ENCODE data around the gene RCN1. TPM values are rescaled to one million over a fixed set of nuclear protein-coding genes. Genes with fewer than 3 reads are reported as not detected.
A peak's percentile ranks its signal among the peaks of the same experiment; 100 is the strongest.
"Not testable (repeated sequence)": the region's sequence is repeated elsewhere in the genome, so short reads cannot be mapped to it uniquely, and the experiment has no call there.

RCN1 gene
- total RNA-seq, result 10 to 100 TPM; 47.9 to 48.3 TPM
- long read RNA-seq, transcript RCN1-201 (6 exons, 2,572 nt), result major isoform, 95 of 99 reads
- long read RNA-seq, partial matches to known transcripts, result 0 of 99 reads
- long read RNA-seq, other reads (novel, unspliced or antisense), result 3 of 99 reads

DNA sequence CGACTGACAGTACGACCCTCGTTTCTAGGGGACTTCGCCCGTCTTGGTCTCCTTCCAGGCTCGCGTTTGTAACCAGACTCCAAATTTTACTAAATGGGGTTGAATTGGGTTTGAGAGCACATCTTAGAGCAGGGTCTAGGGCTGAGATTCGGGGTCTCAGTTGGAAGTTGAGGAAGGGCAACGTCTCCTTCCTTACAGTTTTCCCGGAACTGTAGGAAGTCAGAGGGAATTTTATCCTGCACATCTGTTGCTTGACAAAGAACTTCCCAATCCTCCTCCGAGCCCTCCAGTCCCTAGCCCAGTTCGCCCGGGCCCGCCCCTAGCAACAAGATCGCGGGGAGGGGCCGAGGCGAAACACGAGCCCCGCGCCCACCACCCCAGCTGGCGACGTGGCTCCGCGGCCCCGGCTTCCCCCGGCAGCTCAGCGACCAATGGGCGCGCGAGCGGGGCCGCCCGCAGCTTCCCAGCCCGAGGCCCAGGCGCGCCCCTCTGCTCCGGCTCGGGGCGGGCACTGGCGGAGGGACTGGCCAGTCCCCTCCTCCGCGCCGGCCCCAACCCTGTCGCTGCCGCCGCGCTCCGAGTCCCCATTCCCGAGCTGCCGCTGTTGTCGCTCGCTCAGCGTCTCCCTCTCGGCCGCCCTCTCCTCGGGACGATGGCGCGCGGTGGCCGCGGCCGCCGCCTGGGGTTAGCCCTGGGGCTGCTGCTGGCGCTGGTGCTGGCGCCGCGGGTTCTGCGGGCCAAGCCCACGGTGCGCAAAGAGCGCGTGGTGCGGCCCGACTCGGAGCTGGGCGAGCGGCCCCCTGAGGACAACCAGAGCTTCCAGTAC is at the start of gene RCN1:
Gene RCN1, plus strand, starts transcription at position 530 of the 826 bp plus-strand sequence. Its CDS starts 123 bp downstream, at position 653.
- peak; percentile 91 to 94 for ATAC-seq
- intact Hi-C loops (cut with DNase I), result no loop called here
- peak; percentile 79 for DNase-seq

DNA sequence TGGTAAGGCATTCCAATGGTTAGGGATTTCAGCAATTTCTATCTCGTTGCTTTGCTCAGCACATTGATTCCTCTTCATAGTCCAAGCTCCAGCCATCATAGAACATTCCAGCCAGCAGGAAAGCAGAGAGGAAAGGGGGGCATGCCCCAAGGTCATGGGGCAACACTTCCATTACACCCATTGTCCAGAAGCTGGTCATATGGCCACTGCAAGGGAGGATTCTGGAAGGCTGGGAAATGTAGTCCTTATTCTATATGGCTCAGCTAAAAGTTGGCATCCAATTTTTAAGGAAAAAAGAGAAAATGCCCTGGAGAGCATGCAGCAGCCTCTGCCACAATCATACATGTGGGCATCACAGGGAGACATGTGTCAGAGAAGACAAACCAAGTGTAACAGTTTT is 47.1 kb upstream of the RCN1 start:
- ATAC-seq, result no peak
- DNase-seq, result no peak
- intact Hi-C loops (cut with DNase I), result no loop called here

DNA sequence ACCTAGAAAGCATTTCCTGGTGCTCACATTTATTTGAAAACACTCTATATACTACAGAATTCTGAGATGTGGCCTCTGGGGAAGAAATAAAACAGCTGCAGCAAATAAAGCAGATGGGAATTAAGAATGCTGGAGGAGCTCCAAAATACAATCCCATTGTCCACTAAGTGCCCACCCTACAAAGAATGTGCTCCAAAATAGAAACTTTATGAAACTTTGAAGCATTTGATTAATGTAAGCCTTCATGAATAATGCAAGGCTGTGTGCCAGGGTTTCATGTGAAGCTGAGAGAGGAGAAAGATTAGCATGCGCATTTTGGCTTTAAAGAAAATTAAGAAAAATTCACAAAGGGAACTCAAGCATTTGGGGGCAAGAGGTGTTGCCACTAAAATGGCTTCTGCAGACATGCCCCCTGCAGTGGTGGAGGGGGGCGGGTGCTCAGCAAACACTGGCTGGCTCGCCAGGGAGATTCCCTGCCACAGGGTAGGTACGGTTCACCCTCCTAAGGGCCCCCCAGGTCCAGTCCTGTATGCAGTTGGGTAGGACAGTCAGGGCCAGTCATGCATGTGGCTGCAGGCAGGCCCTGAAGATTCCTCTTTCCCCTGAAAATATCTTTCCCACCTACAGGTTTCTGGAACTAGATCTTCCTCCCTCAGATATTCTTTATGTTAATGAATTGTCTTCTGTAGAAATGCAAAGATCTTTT is 46.6 kb upstream of the RCN1 start:
- intact Hi-C loops (cut with DNase I), result no loop called here
- ATAC-seq, result no peak
- DNase-seq, result no peak

- DNase-seq, result no peak
- ATAC-seq, result no peak
- intact Hi-C loops (cut with DNase I), result no loop called here
Observed at GRCh38 chr11:32045456-32045855, 45.4 kb upstream of the RCN1 start.

DNA sequence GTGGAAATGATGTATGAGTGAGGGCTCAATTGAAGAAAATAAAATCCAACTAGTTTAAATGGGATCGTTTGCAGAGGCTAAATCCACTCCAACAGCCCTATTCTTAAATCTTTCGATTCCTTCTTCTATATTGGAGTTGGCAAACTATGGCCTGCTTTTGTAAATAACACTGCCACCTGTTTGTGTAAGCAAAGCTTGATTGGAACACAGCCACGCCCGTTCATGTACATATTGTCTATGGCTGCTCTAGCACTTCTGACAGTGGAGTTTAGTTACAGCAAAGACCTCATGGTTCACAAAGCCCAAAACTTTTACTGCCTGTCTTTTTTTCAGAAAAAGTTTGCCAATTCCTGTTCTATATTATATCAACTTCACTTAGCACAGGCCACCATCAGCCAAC is 40.6 kb upstream of the RCN1 start:
- no peak for ATAC-seq
- intact Hi-C loops (cut with DNase I), result loop anchor here in 1 of 2 donors (2.0 kb wide), 1 partner anchor 125 kb away; no protein-coding TSS in a partner anchor
- DNase-seq, result no peak

DNA sequence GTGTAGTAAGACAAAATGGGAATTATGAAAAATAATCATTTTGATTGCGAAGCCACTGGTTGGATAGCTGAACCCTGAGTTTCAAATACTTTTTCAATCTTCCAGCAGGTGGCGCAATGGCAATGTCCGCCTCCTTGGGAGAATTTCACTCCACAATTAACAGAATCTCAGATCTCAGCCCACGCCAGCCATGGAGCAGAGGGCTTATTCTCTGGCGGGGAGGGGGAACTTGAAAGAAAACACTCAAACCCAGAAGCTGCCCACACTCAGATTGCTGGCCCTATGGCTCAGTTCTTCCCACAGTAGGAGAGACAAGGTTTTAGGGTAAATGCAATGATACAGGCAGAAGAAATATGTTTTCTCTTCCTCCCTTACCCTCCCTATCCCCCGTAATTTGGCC is 38.7 kb upstream of the RCN1 start:
- ATAC-seq, result peak; percentile 44 to 62
- peak; percentile 41 for DNase-seq
- intact Hi-C loops (cut with DNase I), result loop anchor here in 1 of 2 donors (1.0 kb wide), 1 partner anchor 121 kb away; no protein-coding TSS in a partner anchor

- intact Hi-C loops (cut with DNase I), result no loop called here
- DNase-seq (no peak), ATAC-seq (no peak)
Observed at GRCh38 chr11:32053151-32053888, 37.6 kb upstream of the RCN1 start.

DNA sequence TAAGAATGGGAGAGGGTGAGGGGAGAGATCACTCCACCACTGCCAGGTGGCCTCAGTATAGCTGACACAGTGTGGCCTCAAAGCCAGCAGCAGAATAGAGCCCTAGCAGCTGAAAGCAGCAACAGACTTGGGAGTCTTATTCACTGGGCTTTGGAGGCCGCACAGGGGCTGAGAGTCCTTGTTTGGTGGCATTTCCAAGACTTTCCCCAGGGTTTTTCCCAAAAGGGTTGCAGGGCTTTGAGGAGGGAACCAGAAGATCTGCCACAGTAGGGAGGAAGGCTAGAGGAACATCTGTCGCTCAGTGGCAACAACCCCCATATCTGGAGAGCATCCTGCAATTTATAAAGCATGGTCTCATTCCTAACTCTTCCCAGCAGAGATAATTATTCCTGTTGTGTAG is 35.0 kb upstream of the RCN1 start:
- DNase-seq, result no peak
- ATAC-seq, result no peak
- intact Hi-C loops (cut with DNase I), result no loop called here

GRCh38 chr11:32056438-32056837 is 34.4 kb upstream of the RCN1 start:
- intact Hi-C loops (cut with DNase I), result no loop called here
- no peak for ATAC-seq
- no peak for DNase-seq

DNA sequence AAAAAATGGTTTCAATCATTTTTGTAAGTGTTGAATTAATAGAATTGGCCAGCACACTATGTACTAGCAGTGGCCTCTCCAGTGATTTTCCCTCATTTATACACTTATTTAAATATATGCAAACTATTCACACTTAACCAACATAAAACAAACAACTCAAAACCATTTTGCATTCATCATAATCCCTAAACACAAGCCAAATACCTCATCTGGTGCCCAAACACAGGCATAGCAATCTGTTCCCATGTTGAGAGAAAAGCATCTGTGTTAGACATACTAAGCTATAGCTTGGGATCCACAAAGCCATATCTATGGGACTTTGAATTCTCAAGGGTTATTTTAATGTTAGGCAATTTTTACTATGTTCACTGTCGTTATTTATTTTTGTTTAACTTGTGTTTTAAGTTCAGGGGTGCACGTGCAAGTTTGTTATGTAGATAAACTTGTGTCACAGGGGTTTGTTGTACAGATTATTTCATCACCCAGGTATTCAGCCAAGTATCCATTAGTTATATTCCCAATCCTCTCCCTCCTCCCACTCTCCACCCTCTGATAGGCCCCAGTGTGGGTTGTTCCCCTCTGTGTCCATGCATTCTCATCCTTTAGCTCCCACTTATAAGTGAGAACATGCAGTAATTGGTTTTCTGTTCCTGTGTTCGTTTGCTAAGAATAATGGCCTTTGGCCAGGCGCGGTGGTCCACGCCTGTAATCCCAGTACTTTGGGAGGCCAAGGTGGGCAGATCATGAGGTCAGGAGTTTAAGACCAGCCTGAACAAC is 31.0 kb upstream of the RCN1 start:
- intact Hi-C loops (cut with DNase I), result no loop called here
- DNase-seq, result no peak
- no peak for ATAC-seq

DNA sequence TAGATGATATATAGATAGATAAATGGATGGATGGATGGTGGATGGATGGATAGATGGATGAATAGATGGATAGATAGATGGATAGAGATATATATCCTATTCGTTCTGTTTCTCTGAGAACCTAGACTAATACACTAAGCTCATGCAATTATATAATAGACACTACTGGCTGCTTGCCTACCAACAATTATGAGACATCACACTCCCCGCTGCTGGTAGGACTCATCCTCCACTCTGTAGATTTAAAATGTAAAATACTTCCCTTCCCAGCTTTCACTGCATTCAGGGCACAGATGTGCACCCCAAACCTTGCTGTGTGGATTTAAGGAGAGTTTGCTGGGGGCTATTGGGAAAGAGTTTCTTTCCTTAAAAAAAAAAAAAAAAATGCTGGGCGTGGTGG is 28.3 kb upstream of the RCN1 start:
- DNase-seq (no peak), ATAC-seq (no peak)
- intact Hi-C loops (cut with DNase I), result no loop called here

DNA sequence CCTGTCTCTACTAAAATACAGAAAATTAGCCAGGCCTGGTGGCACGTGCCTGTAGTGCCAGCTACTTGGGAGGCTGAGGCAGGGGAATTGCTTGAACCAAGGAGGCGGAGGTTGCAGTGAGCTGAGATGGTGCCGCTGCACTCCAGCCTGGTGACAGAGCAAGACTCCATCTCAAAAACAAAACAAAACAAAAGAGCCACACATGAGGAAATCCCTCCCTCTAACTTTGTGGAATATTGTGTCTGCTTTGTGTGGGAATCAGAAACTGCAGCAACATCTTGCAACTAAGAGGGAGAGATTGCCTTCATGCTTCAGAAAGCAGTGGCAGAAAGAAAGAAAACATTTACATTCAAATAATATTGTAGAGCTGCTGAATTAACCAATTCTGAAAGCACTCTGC is 27.8 kb upstream of the RCN1 start:
- DNase-seq; intact Hi-C loops (cut with DNase I); ATAC-seq: not testable (repeated sequence)

DNA sequence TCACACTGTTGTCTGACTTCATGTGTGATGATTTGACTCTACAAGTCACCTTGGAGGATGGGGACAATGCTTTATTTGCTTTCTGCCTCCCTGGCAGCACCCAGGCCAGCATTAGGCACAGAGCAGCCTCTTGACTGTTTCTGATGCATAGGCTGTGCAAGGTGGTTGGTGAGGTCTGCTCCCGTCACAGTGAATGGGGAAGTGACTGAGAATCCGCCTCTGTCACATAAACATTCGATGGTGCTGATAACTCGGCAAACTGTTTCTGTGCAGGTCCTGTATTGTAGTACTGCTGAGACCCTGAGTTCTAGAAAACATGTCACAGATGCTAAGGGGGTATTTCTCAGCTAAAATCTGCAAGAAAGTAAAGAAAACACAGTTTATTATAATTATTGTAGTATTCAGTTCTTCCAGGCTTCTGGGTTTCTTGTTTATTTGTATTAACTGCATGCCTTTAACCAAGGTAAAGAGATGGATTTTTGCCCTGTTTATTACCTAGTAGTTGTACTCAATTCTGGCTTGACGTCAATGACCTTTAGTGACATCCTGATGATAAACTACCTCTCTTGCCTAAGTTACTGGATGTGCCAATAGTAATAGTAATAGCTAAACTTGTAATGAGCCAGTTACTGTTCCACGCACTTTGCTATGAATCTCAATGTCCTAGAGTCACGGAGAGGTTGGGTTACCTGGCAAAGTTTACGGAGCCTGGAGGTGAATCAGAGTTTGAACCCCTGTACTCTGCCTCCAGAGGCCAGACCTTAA is 24.8 kb upstream of the RCN1 start:
- DNase-seq, result no peak
- intact Hi-C loops (cut with DNase I), result no loop called here
- ATAC-seq, result no peak

DNA sequence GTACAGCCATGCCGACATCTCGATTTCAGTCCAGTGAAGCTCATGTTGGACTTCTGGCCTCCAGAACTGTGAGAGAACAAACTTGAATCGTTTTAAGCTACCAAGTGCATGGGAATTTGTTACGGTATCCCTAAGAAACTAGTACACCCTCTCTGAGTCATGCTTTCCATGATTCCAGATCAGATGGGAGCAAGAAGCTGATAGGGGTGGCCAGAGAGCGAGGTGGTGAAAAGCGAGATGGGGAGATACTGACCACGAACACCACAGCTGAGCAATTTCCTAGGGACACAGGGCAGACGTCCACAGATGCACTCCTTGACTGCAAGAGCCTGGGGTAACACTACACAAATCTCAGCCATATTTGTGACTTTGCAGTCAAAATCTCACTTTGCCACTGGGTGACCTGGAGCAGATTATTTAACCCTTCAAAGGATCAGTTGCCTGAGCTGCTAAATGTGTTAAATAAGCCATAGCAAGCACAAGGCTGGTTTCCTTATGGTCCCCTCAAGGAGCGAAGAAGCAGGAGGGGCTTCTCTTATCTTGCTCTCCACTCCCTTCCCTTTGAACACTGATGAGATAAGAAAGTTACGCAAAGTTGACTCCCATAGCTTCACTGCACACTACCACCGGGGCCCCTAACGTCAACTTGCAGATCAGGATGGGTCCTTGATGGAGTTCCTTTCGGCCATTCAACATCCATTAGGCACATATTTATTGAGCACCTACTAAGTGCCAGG is 22.6 kb upstream of the RCN1 start:
- no peak for ATAC-seq
- intact Hi-C loops (cut with DNase I), result no loop called here
- DNase-seq, result no peak

DNA sequence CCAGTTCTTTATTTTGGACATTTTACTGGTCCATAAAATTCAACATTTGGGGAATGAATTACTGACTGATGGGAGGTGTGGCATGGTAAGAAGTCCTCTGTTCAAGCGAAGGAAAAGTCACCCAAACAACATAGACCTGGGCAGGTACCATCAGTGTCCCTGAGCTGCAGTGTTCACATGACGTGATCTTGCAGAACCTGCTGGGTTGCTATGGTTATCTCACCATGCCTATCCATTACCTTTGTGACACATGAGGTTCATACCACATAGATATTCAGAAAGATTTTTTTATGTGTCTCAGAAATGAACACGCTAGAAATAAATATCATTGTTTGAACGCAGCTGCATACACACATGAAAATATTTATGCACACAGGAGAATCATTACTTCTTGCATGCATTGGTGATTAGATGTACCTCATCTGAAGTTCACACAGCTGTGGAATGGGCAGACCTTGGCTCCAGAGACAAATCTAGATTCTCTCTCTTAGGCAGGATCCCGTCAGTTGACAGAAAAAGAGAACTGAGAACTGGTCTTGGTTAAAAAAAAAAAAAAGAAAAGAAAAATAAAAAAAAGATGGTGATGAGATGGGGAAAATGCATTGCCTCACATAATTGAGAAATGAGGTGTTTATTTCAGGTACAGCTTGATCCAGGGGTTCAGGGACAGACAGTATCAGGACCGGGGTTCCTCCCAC is 21.4 kb upstream of the RCN1 start:
- intact Hi-C loops (cut with DNase I), result no loop called here
- ATAC-seq (no peak), DNase-seq (no peak)

GRCh38 chr11:32070692-32071091 is 20.2 kb upstream of the RCN1 start:
- intact Hi-C loops (cut with DNase I), result no loop called here
- ATAC-seq (no peak), DNase-seq (no peak)

- DNase-seq (no peak), ATAC-seq (no peak)
- intact Hi-C loops (cut with DNase I), result no loop called here
Observed at GRCh38 chr11:32071811-32072210, 19.1 kb upstream of the RCN1 start.

All from left cardiac atrium (tissue), 4 donors.